HUDEP-2 (cell line): ENCODE results near the gene TTC19.
"Not testable (repeated sequence)": the region's sequence is repeated elsewhere in the genome, so short reads cannot be mapped to it uniquely, and the experiment has no call there.

ENCODE experiments used
- DNase-seq, 76 experiments: peaks; one replicate each; lab custom pipeline; 2025; ENCODE audit not compliant: unreplicated experiment in 76 of 76; lab: John Stamatoyannopoulos, UW

Gene TTC19

GRCh38 chr17:15971882-15972281 is 27.7 kb upstream of the TTC19 start:
- DNase-seq, result no peak

- DNase-seq, result peak in 13 of 76 experiments; percentile 7 to 48 (median 19)
Observed at GRCh38 chr17:15972497-15972951, 27.1 kb upstream of the TTC19 start.

- DNase-seq, result no peak
Observed at GRCh38 chr17:15973016-15973415, 26.6 kb upstream of the TTC19 start.

GRCh38 chr17:15973834-15974233 is 25.8 kb upstream of the TTC19 start:
- no peak for DNase-seq

GRCh38 chr17:15977894-15978293 is 21.7 kb upstream of the TTC19 start:
- no peak for DNase-seq

GRCh38 chr17:15978606-15979005 is 21.0 kb upstream of the TTC19 start:
- peak in 1 of 76 experiments; percentile 8 for DNase-seq

GRCh38 chr17:15979013-15979412 is 20.6 kb upstream of the TTC19 start:
- not testable (repeated sequence) for DNase-seq

GRCh38 chr17:15981208-15981607 is 18.4 kb upstream of the TTC19 start:
- DNase-seq, result no peak

- peak in 1 of 76 experiments; percentile 17 for DNase-seq
Observed at GRCh38 chr17:15981646-15982580, 17.7 kb upstream of the TTC19 start.

GRCh38 chr17:15996322-15996721 is 3.3 kb upstream of the TTC19 start:
- no peak for DNase-seq

- DNase-seq, result no peak
Observed at GRCh38 chr17:15998031-15998562, 1.5 kb upstream of the TTC19 start.

- peak in 14 of 76 experiments; percentile 9 to 43 (median 19) for DNase-seq
Observed at GRCh38 chr17:15999974-16000827, 577 bp downstream of the TTC19 start.

GRCh38 chr17:16001226-16001897 is 1.7 kb downstream of the TTC19 start:
- no peak for DNase-seq

GRCh38 chr17:16002708-16003260 is 3.2 kb downstream of the TTC19 start:
- no peak for DNase-seq

GRCh38 chr17:16003841-16004240 is 4.2 kb downstream of the TTC19 start:
- DNase-seq, result no peak

GRCh38 chr17:16005636-16006035 is 6.0 kb downstream of the TTC19 start:
- DNase-seq, result no peak

- DNase-seq, result peak in 4 of 76 experiments; percentile 7 to 22 (median 8)
Observed at GRCh38 chr17:16007439-16007838, 7.8 kb downstream of the TTC19 start.

GRCh38 chr17:16013943-16014407 is 14.4 kb downstream of the TTC19 start:
- DNase-seq, result no peak

GRCh38 chr17:16019347-16019746 is 19.7 kb downstream of the TTC19 start:
- DNase-seq, result no peak

GRCh38 chr17:16023881-16024280 is 24.3 kb downstream of the TTC19 start:
- DNase-seq, result no peak
